ENCODE results near the gene PLA2G7. TPM values are rescaled to one million over a fixed set of nuclear protein-coding genes. Genes with fewer than 3 reads are reported as not detected.
"Not testable (repeated sequence)": the region's sequence is repeated elsewhere in the genome, so short reads cannot be mapped to it uniquely, and the experiment has no call there.

The PLA2G7 gene
- total and polyA plus RNA-seq, 10 of the 15 experiments (the other 5 are each of a cell fraction or from before 2014, with no cell fraction given) = not detected

DNA sequence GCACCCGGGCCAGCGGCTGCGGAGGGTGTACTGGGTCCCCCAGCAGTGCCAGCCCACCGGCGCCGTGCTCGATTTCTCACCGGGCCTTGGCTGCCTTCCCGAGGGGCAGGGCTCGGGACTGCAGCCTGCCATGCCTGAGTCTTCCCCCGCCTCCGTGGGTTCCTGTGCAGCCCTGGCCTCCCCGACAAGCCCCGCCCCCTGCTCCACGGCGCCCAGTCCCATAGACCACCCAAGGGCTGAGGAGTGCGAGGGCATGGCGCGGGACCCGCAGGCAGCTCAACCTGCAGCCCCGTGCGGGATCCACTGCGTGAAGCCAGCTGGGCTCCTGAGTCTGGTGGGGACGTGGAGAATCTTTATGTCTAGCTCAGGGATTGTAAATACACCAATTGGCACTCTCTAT is 39.6 kb upstream of the PLA2G7 start:
- H3K79me2 ChIP-seq (ENCODE audit: control insufficient read depth, insufficient read depth, low read length); ATAC-seq; POLR2A ChIA-PET; FAIRE-seq; H2AFZ ChIP-seq (ENCODE audit: control insufficient read depth, low read depth, low read length); H3K9ac ChIP-seq (ENCODE audit: control insufficient read depth, insufficient read depth, low read length); H3K4me1 ChIP-seq (ENCODE audit: control insufficient read depth, insufficient read depth, low read length); H3K36me3 ChIP-seq (ENCODE audit: control insufficient read depth in 2 of 2, insufficient read depth in 2 of 2, low read length in 1 of 2); CTCF ChIA-PET; H3K4me2 ChIP-seq (ENCODE audit: control insufficient read depth, insufficient read depth); DNase-seq (ENCODE audit: low read depth, low spot score); intact Hi-C loops (cut with micrococcal nuclease; ENCODE audit: unreplicated experiment); SMC1A ChIA-PET (ENCODE audit: uncharacterized antibody, unreplicated experiment); H4K20me1 ChIP-seq (ENCODE audit: control insufficient read depth, insufficient read depth); H3K4me3 ChIP-seq; H3K9me3 ChIP-seq (replicated peaks; ENCODE audit: control insufficient read depth, insufficient read depth, low read length); H3K27ac ChIP-seq (ENCODE audit: control insufficient read depth, insufficient read depth); BruUV-seq (replicated peaks); RAD21 ChIA-PET (ENCODE audit: unreplicated experiment); H3K27me3 ChIP-seq (replicated peaks in 1 of 2; ENCODE audit: control insufficient read depth in 2 of 2, insufficient read depth in 2 of 2, low read length in 1 of 2): not testable (repeated sequence)
- in situ Hi-C loops (cut with MboI) = loop anchor here (10.0 kb wide), 1 partner anchor 350 kb away; no protein-coding TSS in a partner anchor
- 73% methylated on average over 5 of the region's 24 CpGs for whole genome bisulfite sequencing (ENCODE audit: insufficient coverage, insufficient replicate concordance, low lambda C conversion rate, missing lambda C conversion rate)

DNA sequence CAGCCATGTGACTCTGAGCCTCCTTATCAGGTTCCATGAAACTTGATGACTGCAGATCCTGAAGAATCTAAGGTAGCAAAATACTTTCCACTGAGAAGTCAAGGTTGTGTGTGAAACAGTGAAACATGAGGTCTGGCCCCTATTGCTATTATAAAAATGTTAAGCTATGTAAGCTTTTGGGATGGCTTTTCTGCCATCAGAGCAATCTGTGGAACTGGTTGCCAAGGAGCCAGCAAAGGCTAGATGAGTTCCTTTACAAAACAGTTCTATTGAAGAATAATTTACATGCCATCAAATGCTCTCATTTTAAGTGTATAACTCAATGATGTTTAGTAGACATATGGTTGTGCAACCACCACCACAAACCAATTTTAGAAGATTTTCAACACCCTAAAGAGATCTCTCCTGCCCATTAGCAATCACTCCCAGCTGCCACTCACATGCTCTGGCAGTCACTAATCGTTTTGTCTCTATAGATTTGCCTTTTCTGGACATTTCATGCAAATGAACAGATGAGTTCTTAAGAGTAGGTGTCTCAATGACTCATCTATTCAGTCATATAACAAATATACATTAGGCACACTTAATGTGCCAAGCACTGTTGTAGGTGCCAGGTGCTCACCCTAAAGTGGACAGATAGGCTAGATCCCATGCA is 38.2 kb upstream of the PLA2G7 start:
- Histone ChIP-seq H4K20me1 (ENCODE audit: control insufficient read depth, insufficient read depth) (no peaks in the 10 kb centered on the region), H3K4me1 (ENCODE audit: control insufficient read depth, insufficient read depth, low read length) (no peaks in the 10 kb centered on the region), H3K27me3 (replicated peaks in 1 of 2; ENCODE audit: control insufficient read depth in 2 of 2, insufficient read depth in 2 of 2, low read length in 1 of 2) (no peaks in the 10 kb centered on the region), H2AFZ (ENCODE audit: control insufficient read depth, low read depth, low read length) (no peak overlapping the region), H3K4me3 (no peak overlapping the region), H3K4me2 (ENCODE audit: control insufficient read depth, insufficient read depth) (no peak overlapping the region), H3K79me2 (ENCODE audit: control insufficient read depth, insufficient read depth, low read length) (no peaks in the 10 kb centered on the region), H3K27ac (ENCODE audit: control insufficient read depth, insufficient read depth) (no peak overlapping the region), H3K36me3 (ENCODE audit: control insufficient read depth in 2 of 2, insufficient read depth in 2 of 2, low read length in 1 of 2) (no peaks in the 10 kb centered on the region), H3K9ac (ENCODE audit: control insufficient read depth, insufficient read depth, low read length) (no peak overlapping the region), H3K9me3 (replicated peaks; ENCODE audit: control insufficient read depth, insufficient read depth, low read length) (no peaks in the 10 kb centered on the region)
- DNase-seq (ENCODE audit: low read depth, low spot score) = no peak
- ChIA-PET SMC1A (ENCODE audit: uncharacterized antibody, unreplicated experiment) (no interaction called here), CTCF (no interaction called here), RAD21 (ENCODE audit: unreplicated experiment) (no interaction called here), POLR2A (no interaction called here)
- ATAC-seq = no peak
- intact Hi-C loops (cut with micrococcal nuclease; ENCODE audit: unreplicated experiment) = no loop called here
- in situ Hi-C loops (cut with MboI) = loop anchor here (10.0 kb wide), 1 partner anchor 349 kb away; no protein-coding TSS in a partner anchor
- TF ChIP-seq, protein P1, sequence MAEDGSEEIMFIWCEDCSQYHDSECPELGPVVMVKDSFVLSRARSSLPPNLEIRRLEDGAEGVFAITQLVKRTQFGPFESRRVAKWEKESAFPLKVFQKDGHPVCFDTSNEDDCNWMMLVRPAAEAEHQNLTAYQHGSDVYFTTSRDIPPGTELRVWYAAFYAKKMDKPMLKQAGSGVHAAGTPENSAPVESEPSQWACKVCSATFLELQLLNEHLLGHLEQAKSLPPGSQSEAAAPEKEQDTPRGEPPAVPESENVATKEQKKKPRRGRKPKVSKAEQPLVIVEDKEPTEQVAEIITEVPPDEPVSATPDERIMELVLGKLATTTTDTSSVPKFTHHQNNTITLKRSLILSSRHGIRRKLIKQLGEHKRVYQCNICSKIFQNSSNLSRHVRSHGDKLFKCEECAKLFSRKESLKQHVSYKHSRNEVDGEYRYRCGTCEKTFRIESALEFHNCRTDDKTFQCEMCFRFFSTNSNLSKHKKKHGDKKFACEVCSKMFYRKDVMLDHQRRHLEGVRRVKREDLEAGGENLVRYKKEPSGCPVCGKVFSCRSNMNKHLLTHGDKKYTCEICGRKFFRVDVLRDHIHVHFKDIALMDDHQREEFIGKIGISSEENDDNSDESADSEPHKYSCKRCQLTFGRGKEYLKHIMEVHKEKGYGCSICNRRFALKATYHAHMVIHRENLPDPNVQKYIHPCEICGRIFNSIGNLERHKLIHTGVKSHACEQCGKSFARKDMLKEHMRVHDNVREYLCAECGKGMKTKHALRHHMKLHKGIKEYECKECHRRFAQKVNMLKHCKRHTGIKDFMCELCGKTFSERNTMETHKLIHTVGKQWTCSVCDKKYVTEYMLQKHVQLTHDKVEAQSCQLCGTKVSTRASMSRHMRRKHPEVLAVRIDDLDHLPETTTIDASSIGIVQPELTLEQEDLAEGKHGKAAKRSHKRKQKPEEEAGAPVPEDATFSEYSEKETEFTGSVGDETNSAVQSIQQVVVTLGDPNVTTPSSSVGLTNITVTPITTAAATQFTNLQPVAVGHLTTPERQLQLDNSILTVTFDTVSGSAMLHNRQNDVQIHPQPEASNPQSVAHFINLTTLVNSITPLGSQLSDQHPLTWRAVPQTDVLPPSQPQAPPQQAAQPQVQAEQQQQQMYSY (CRISPR knock-in tag; IDR thresholded peaks at IDR 0.05) = no peak
- TF ChIP-seq CEBPB (IDR thresholded peaks at IDR 0.05; ENCODE audit: borderline replicate concordance in 1 of 2, low read depth in 2 of 2, low read length in 2 of 2) = no peak
- TF ChIP-seq, protein P2, sequence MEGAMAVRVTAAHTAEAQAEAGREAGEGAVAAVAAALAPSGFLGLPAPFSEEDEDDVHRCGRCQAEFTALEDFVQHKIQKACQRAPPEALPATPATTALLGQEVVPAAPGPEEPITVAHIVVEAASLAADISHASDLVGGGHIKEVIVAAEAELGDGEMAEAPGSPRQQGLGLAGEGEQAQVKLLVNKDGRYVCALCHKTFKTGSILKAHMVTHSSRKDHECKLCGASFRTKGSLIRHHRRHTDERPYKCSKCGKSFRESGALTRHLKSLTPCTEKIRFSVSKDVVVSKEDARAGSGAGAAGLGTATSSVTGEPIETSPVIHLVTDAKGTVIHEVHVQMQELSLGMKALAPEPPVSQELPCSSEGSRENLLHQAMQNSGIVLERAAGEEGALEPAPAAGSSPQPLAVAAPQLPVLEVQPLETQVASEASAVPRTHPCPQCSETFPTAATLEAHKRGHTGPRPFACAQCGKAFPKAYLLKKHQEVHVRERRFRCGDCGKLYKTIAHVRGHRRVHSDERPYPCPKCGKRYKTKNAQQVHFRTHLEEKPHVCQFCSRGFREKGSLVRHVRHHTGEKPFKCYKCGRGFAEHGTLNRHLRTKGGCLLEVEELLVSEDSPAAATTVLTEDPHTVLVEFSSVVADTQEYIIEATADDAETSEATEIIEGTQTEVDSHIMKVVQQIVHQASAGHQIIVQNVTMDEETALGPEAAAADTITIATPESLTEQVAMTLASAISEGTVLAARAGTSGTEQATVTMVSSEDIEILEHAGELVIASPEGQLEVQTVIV (IDR thresholded peaks at IDR 0.05; ENCODE audit: borderline replicate concordance, partially characterized antibody) = no peak
- no TSS peak for BruUV-seq (replicated peaks)
- 0% methylated on average over 1 of the region's 1 CpG for WGBS (ENCODE audit: insufficient coverage, insufficient replicate concordance, low lambda C conversion rate, missing lambda C conversion rate)
- FAIRE-seq = no peak

All from GM12878 (cell line).